GM23338 (cell line): ENCODE results near the gene IKZF3. TPM values are rescaled to one million over a fixed set of nuclear protein-coding genes. Genes with fewer than 3 reads are reported as not detected.

Experiments used
- ATAC-seq: fragments of 200-7000 bp; cut with Tn5 transposase; 3 replicates; pipeline ENCODE4 v1.9.1; 2020
- DNase-seq: peaks from one replicate; pipeline ENCODE4 v3.0.0-alpha.2; 2015; ENCODE audit warnings: low spot score
- H2AFZ ChIP-seq: fragments of 200-600 bp; sonication (generic); 2 replicates; pipeline ENCODE4 v1.8.0; 2016; ENCODE audit warnings: antibody characterized with exemption, mild to moderate bottlenecking, moderate library complexity
- H3F3A ChIP-seq: fragments of 200-600 bp; sonication (generic); replicated peaks from 2 replicates; pipeline ENCODE4 v1.8.0; 2017; ENCODE audit warnings: antibody characterized with exemption, mixed run types, low read depth
- H3K27ac ChIP-seq: fragments of 200-600 bp; sonication (generic); 2 replicates; pipeline ENCODE4 v1.6.1; 2016; ENCODE audit warnings: low read depth
- H3K27me3 ChIP-seq: fragments of 200-600 bp; sonication (generic); 2 replicates; pipeline ENCODE4 v1.8.0; 2016; ENCODE audit warnings: mild to moderate bottlenecking, mixed run types, moderate library complexity; ENCODE audit not compliant: insufficient read depth
- H3K36me3 ChIP-seq: fragments of 200-600 bp; sonication (generic); 2 replicates; pipeline ENCODE4 v1.8.0; 2016; ENCODE audit warnings: mild to moderate bottlenecking; ENCODE audit not compliant: insufficient read depth
- H3K4me1 ChIP-seq: fragments of 200-600 bp; sonication (generic); 2 replicates; pipeline ENCODE4 v1.8.0; 2016; ENCODE audit warnings: mild to moderate bottlenecking, moderate library complexity; ENCODE audit not compliant: insufficient read depth
- H3K4me2 ChIP-seq: fragments of 200-600 bp; sonication (generic); 2 replicates; pipeline ENCODE4 v1.7.1; 2017; ENCODE audit warnings: mixed run types
- H3K4me3 ChIP-seq: fragments of 200-600 bp; sonication (generic); 2 replicates; pipeline ENCODE4 v1.6.1; 2016; ENCODE audit warnings: mixed run types
- H3K79me2 ChIP-seq: fragments of 200-600 bp; sonication (generic); replicated peaks from 2 replicates; pipeline ENCODE4 v1.8.0; 2017; ENCODE audit warnings: mild to moderate bottlenecking; ENCODE audit not compliant: insufficient read depth
- H3K9me2 ChIP-seq: fragments of 200-600 bp; sonication (generic); 2 replicates; pipeline ENCODE4 v1.8.0; 2017; ENCODE audit not compliant: insufficient read depth
- H4K20me1 ChIP-seq: fragments of 200-600 bp; sonication (generic); replicated peaks from 2 replicates; pipeline ENCODE4 v1.8.0; 2017; ENCODE audit warnings: mild to moderate bottlenecking; ENCODE audit not compliant: insufficient read depth
- H3K27ac Mint-ChIP-seq: 2 replicates; pipeline ENCODE4 v1.8.0; 2020; ENCODE audit warnings: inconsistent platforms, mild to moderate bottlenecking, moderate library complexity, mixed read lengths
- H3K27me3 Mint-ChIP-seq: 3 replicates; pipeline ENCODE4 v1.8.0; 2022; ENCODE audit warnings: low read depth, mild to moderate bottlenecking, moderate library complexity, mixed read lengths, inconsistent platforms; ENCODE audit not compliant: insufficient read depth, poor library complexity
- H3K36me3 Mint-ChIP-seq: 3 replicates; pipeline ENCODE4 v1.8.0; 2021; ENCODE audit warnings: low read depth, mild to moderate bottlenecking, inconsistent platforms, moderate library complexity, mixed read lengths
- H3K4me1 Mint-ChIP-seq: 3 replicates; pipeline ENCODE4 v1.8.0; 2020; ENCODE audit warnings: mild to moderate bottlenecking, inconsistent platforms, mixed read lengths
- H3K4me3 Mint-ChIP-seq: 3 replicates; pipeline ENCODE4 v1.8.0; 2021; ENCODE audit warnings: moderate library complexity, mild to moderate bottlenecking, inconsistent platforms, mixed read lengths
- H3K9me3 Mint-ChIP-seq: 3 replicates; pipeline ENCODE4 v1.8.0; 2020; ENCODE audit warnings: moderate library complexity, mild to moderate bottlenecking, inconsistent platforms, mixed read lengths
- CREB1 ChIP-seq: fragments of 250-450 bp; sonication (Bioruptor Pico); IDR thresholded peaks from 2 replicates; pipeline ENCODE4 v1.5.0; 2020; ENCODE audit warnings: low read depth, mild to moderate bottlenecking, moderate library complexity
- CTCF ChIP-seq, 2 experiments: fragments of 200-600 bp in 1 of 2; sonication (generic) in 1 of 2; conservative IDR thresholded peaks; 2 replicates each; pipeline versions ENCODE4 v1.5.1 to v1.6.1; 2016 to 2017; ENCODE audit warnings: antibody characterized with exemption in 2 of 2, low read depth in 2 of 2, mild to moderate bottlenecking in 2 of 2, moderate library complexity in 1 of 2
- ETS1 ChIP-seq: IDR thresholded peaks from 2 replicates; pipeline ENCODE4 v1.6.1; 2016; ENCODE audit warnings: antibody characterized with exemption
- EZH2 ChIP-seq: fragments of 200-600 bp; sonication (generic); IDR thresholded peaks from one replicate; pipeline ENCODE4 v1.8.0; 2017; ENCODE audit warnings: antibody characterized with exemption, mild to moderate bottlenecking, low read depth; ENCODE audit not compliant: unreplicated experiment
- EZH2phosphoT487 ChIP-seq: fragments of 200-600 bp; sonication (generic); IDR thresholded peaks from one replicate; pipeline ENCODE4 v1.8.1; 2018; ENCODE audit warnings: antibody characterized with exemption; ENCODE audit not compliant: unreplicated experiment
- POLR2AphosphoS5 ChIP-seq: IDR thresholded peaks from 2 replicates; pipeline ENCODE4 v1.6.1; 2016; ENCODE audit warnings: antibody characterized with exemption, low read depth
- REST ChIP-seq: IDR thresholded peaks from one replicate; pipeline ENCODE4 v1.6.1; 2018; ENCODE audit warnings: antibody characterized with exemption; ENCODE audit not compliant: unreplicated experiment
- ZNF331 ChIP-seq: fragments of 250-450 bp; sonication (Bioruptor Pico); IDR thresholded peaks from 2 replicates; pipeline ENCODE4 v1.5.0; 2020; ENCODE audit warnings: low read depth, mild to moderate bottlenecking, moderate library complexity
- ZNF462 ChIP-seq: fragments of 250-450 bp; sonication (Bioruptor Pico); IDR thresholded peaks from 2 replicates; pipeline ENCODE4 v1.5.0; 2020; ENCODE audit warnings: mild to moderate bottlenecking, moderate library complexity
- polyA plus RNA-seq: library from polyadenylated mRNA; unstranded; fragments of >200 nt; fragmentation: Nextera tagmentation; extraction: Ambion mirVana; gene quantifications from 2 replicates; pipeline ENCODE4 v1.2.1, GENCODE V29; 2016
- total RNA-seq: library from RNA; depleted of rRNA; stranded (reverse); fragments of >200 nt; shearing (Covaris generic); gene quantifications from 2 replicates; pipeline ENCODE4 v1.2.3, GENCODE V29; 2014

The IKZF3 gene
- total and polyA plus RNA-seq, 2 experiments from 2014 or later, result 0.11 to 0.76 TPM

GRCh38 chr17:39772415-39772814 lies 91.7 kb downstream of the IKZF3 start:
- Histone ChIP-seq H3K36me3 (no peaks in the 10 kb centered on the region), H3K9me2 (no peaks in the 10 kb centered on the region), H3K4me1 (no peaks in the 10 kb centered on the region), H2AFZ (peak overlapping the region; percentile 72), H4K20me1 (no peaks in the 10 kb centered on the region), H3F3A (no peaks in the 10 kb centered on the region), H3K4me2 (no peak overlapping the region), H3K27me3 (no peaks in the 10 kb centered on the region), H3K27ac (no peak overlapping the region), H3K4me3 (no peak overlapping the region), H3K79me2 (no peaks in the 10 kb centered on the region)
- TF ChIP-seq POLR2AphosphoS5 (no peak), ETS1 (no peak), CREB1 (no peak), CTCF (conservative IDR thresholded peaks at IDR 0.05; ENCODE audit: low read depth in 2 of 2) (no peak), EZH2 (no peak), REST (no peak), ZNF331 (CRISPR knock-in tag) (no peak)
- Mint-ChIP-seq H3K27ac (no peak overlapping the region), H3K36me3 (no peaks in the 10 kb centered on the region), H3K9me3 (no peaks in the 10 kb centered on the region), H3K4me1 (peaks cover 8% of the 10 kb centered on the region), H3K4me3 (no peak overlapping the region), H3K27me3 (peaks cover 8% of the 10 kb centered on the region)
- DNase-seq (no peak), ATAC-seq (no peak; the same call in 2 of the 3 replicates)

- no peak overlapping the region for H3K4me3 ChIP-seq
- no peak for ATAC-seq
- H3K4me1 ChIP-seq, result no peaks in the 10 kb centered on the region
- no peak for TF ChIP-seq EZH2phosphoT487
- no peak for TF ChIP-seq ZNF331 (CRISPR knock-in tag)
- TF ChIP-seq ZNF462, result no peak
Measured at GRCh38 chr17:39769974-39770587, 94.0 kb downstream of the IKZF3 start.

More at GRCh38 chr17:39769974-39770587, 94.0 kb downstream of the IKZF3 start:
- Histone ChIP-seq H2AFZ (0 out of 2 replicates have a peak overlapping the region, but pooled peaks have one; percentile 43), H3K27ac (no peak overlapping the region), H4K20me1 (no peaks in the 10 kb centered on the region), H3K9me2 (no peaks in the 10 kb centered on the region), H3K79me2 (no peaks in the 10 kb centered on the region), H3K27me3 (no peaks in the 10 kb centered on the region), H3K36me3 (no peaks in the 10 kb centered on the region), H3K4me2 (no peak overlapping the region), H3F3A (no peaks in the 10 kb centered on the region)
- Mint-ChIP-seq H3K4me1 (peaks cover 8% of the 10 kb centered on the region), H3K9me3 (no peaks in the 10 kb centered on the region), H3K27ac (no peak overlapping the region), H3K27me3 (peaks cover 8% of the 10 kb centered on the region), H3K36me3 (no peaks in the 10 kb centered on the region), H3K4me3 (no peak overlapping the region)
- no peak for DNase-seq
